ENCODE results near the gene ILF2.
"Not testable (repeated sequence)": the region's sequence is repeated elsewhere in the genome, so short reads cannot be mapped to it uniquely, and the experiment has no call there.

The ILF2 gene

GRCh38 chr1:153643100-153643499 is 27.7 kb downstream of the ILF2 start:
- ATAC-seq: no peak
- TF ChIP-seq RARB (CRISPR knock-in tag; IDR thresholded peaks at IDR 0.05) (no peak), TOX (CRISPR knock-in tag; IDR thresholded peaks at IDR 0.05; ENCODE audit: borderline replicate concordance) (no peak), SNAI2 (CRISPR knock-in tag; IDR thresholded peaks at IDR 0.05) (no peak)

- TF ChIP-seq POU6F1 (CRISPR knock-in tag; IDR thresholded peaks at IDR 0.05; ENCODE audit: borderline replicate concordance, low read depth) (no peak), CSRNP3 (CRISPR knock-in tag; IDR thresholded peaks at IDR 0.05) (no peak), SNAI2 (CRISPR knock-in tag; IDR thresholded peaks at IDR 0.05) (no peak), TCF4 (CRISPR knock-in tag; IDR thresholded peaks at IDR 0.05; ENCODE audit: borderline replicate concordance) (no peak)
- ATAC-seq: no peak
Observed at GRCh38 chr1:153642161-153642560, 28.6 kb downstream of the ILF2 start.

- TF ChIP-seq OSR1 (CRISPR knock-in tag; IDR thresholded peaks at IDR 0.05): no peak
- no peak for ATAC-seq
Observed at GRCh38 chr1:153640861-153641260, 29.9 kb downstream of the ILF2 start.

- ATAC-seq: not testable (repeated sequence)
Observed at GRCh38 chr1:153640213-153640612, 30.6 kb downstream of the ILF2 start.

- no peak for ATAC-seq
- no peak for TF ChIP-seq CSDC2 (CRISPR knock-in tag; IDR thresholded peaks at IDR 0.05)
- TF ChIP-seq ZNF565 (CRISPR knock-in tag; conservative IDR thresholded peaks at IDR 0.05; ENCODE audit: low read depth): no peak
- no peak for TF ChIP-seq BACH2 (CRISPR knock-in tag; IDR thresholded peaks at IDR 0.05; ENCODE audit: borderline replicate concordance)
- no peak for TF ChIP-seq CSRNP3 (CRISPR knock-in tag; IDR thresholded peaks at IDR 0.05)
- TF ChIP-seq ZFP3 (CRISPR knock-in tag; IDR thresholded peaks at IDR 0.05): no peak
- no peak for TF ChIP-seq TOX (CRISPR knock-in tag; IDR thresholded peaks at IDR 0.05; ENCODE audit: borderline replicate concordance)
- no peak for TF ChIP-seq SNAI2 (CRISPR knock-in tag; IDR thresholded peaks at IDR 0.05)
- no peak for TF ChIP-seq ARNTL (CRISPR knock-in tag; IDR thresholded peaks at IDR 0.05; ENCODE audit: borderline replicate concordance, low read depth)
- TF ChIP-seq TSHZ2 (CRISPR knock-in tag; IDR thresholded peaks at IDR 0.05): no peak
- no peak for TF ChIP-seq ZNF8 (CRISPR knock-in tag; IDR thresholded peaks at IDR 0.05)
- TF ChIP-seq GLIS3 (CRISPR knock-in tag; IDR thresholded peaks at IDR 0.05): no peak
- TF ChIP-seq ZNF70 (CRISPR knock-in tag; IDR thresholded peaks at IDR 0.05): no peak
- TF ChIP-seq CREB5 (CRISPR knock-in tag; IDR thresholded peaks at IDR 0.05; ENCODE audit: low read depth): no peak
- TF ChIP-seq ZC3H10 (CRISPR knock-in tag; IDR thresholded peaks at IDR 0.05): no peak
- TF ChIP-seq OSR1 (CRISPR knock-in tag; IDR thresholded peaks at IDR 0.05): no peak
- no peak for TF ChIP-seq TCF4 (CRISPR knock-in tag; IDR thresholded peaks at IDR 0.05; ENCODE audit: borderline replicate concordance)
- TF ChIP-seq ZFP30 (CRISPR knock-in tag; IDR thresholded peaks at IDR 0.05): no peak
- TF ChIP-seq RARB (CRISPR knock-in tag; IDR thresholded peaks at IDR 0.05): no peak
- no peak for TF ChIP-seq PATZ1 (CRISPR knock-in tag; IDR thresholded peaks at IDR 0.05; ENCODE audit: borderline replicate concordance)
Observed at GRCh38 chr1:153639280-153639679, 31.5 kb downstream of the ILF2 start.

Measured in SK-N-SH treated with all-trans-retinoic acid at 6 μM for 48 hours (cell line).